Skeletal muscle tissue (tissue), 4 donors: Measurements from ENCODE around the gene NRG3. TPM values are rescaled to one million over a fixed set of nuclear protein-coding genes. Genes with fewer than 3 reads are reported as not detected.
"Not testable (repeated sequence)": the region's sequence is repeated elsewhere in the genome, so short reads cannot be mapped to it uniquely, and the experiment has no call there.

Experiments used
- H3K27ac ChIP-seq: one replicate; pipeline ENCODE4 v1.7.0; 2013; ENCODE audit warnings: mild to moderate bottlenecking, low read depth, low read length, inconsistent platforms
- H3K27me3 ChIP-seq, 3 donors: one replicate each; pipeline ENCODE4 v1.7.0; 2013; ENCODE audit warnings: low read length in 3 of 3; ENCODE audit not compliant: control insufficient read depth in 3 of 3, insufficient read depth in 3 of 3
- H3K36me3 ChIP-seq, 3 donors: one replicate each; pipeline ENCODE4 v1.7.0; 2013; ENCODE audit warnings: low read length in 3 of 3; ENCODE audit not compliant: control insufficient read depth in 3 of 3, insufficient read depth in 3 of 3
- H3K4me1 ChIP-seq, 3 donors: one replicate each; pipeline ENCODE4 v1.7.0; 2013; ENCODE audit warnings: low read length in 3 of 3, mild to moderate bottlenecking in 3 of 3; ENCODE audit not compliant: control insufficient read depth in 3 of 3, insufficient read depth in 3 of 3
- H3K4me3 ChIP-seq, 3 donors: one replicate each; pipeline ENCODE4 v1.7.0; 2013; ENCODE audit warnings: low read length in 3 of 3
- H3K9ac ChIP-seq, 3 donors: one replicate each; pipeline ENCODE4 v1.7.0; 2013; ENCODE audit warnings: low read length in 3 of 3, mild to moderate bottlenecking in 3 of 3, moderate library complexity in 2 of 3, low read depth in 1 of 3
- H3K9me3 ChIP-seq, 3 donors: one replicate each; pipeline ENCODE4 v1.7.0; 2013; ENCODE audit warnings: low read length in 3 of 3; ENCODE audit not compliant: control insufficient read depth in 3 of 3
- total RNA-seq: library from RNA; depleted of rRNA; stranded (reverse); fragments of >200 nt; gene quantifications from one replicate; pipeline ENCODE4 v1.2.3, GENCODE V29; 2014
- donor health status: Osteomylitis.

Gene NRG3
- total RNA-seq, 1 donor from 2014 or later: not detected

DNA sequence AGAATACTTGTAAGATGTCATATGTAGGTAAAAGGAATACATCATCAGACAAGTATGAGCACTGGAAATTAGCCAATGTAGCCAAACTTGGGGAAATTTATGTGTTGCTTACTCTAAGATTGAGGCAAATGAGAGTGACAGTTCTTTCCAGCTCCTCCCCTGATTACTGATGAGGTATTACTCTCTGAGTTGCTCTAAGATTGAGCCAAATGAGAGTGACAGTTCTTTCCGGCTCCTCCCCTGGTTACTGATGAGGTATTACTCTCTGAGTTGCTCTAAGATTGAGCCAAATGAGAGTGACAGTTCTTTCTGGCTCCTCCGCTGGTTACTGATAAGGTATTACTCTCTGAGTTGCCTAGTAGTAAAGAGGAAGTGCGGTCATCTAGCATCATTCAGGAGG is 435.8 kb downstream of the NRG3 start:
- H3K9ac ChIP-seq: no peak overlapping the region
- no peak overlapping the region for H3K27ac ChIP-seq
- no peaks in the 10 kb centered on the region for H3K36me3 ChIP-seq
- no peaks in the 10 kb centered on the region for H3K27me3 ChIP-seq
- H3K4me3 ChIP-seq: no peak overlapping the region
- H3K4me1 ChIP-seq: no peaks in the 10 kb centered on the region
- no peaks in the 10 kb centered on the region for H3K9me3 ChIP-seq

DNA sequence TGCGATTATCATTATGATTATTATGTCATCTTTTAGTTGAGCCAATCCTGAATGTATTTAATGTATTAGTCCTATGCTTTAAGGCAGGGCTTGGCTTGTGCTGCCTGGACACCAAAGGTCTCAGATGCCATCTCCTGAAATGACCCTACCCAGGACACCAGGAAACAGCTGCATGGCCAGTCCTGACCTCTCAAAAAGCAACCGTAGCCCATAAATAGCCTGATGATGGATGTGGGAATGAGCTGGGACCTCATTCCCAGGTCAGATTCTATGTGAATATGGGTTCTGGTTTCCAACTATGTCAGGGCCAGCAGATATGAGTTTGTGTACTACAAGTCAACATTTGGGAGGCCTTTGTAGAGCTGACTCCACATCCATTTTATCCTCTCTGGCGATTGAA is 438.4 kb downstream of the NRG3 start:
- H3K27ac ChIP-seq: no peak overlapping the region
- no peaks in the 10 kb centered on the region for H3K9me3 ChIP-seq
- H3K27me3 ChIP-seq: no peaks in the 10 kb centered on the region
- H3K36me3 ChIP-seq: no peaks in the 10 kb centered on the region
- H3K9ac ChIP-seq: no peak overlapping the region
- no peak overlapping the region for H3K4me3 ChIP-seq
- H3K4me1 ChIP-seq: no peaks in the 10 kb centered on the region

DNA sequence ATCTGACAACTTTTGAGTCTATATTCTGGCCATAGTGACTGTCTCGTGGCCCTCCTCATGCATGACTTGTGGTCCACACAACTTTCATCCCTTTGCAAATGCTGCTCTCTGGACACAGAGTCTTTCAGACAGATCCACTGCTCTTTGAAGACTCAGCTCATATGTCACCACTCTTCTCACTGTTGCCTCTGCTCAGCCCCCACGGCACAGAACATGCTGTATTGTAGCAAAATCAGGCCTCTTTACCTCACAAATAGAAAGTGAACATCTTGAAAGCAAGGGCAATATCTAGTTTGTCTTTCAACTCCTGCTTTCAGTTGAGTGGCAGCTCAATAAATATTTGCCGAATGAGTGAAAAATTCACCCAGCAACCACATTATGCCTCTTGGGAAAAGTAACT is 443.5 kb downstream of the NRG3 start:
- Histone ChIP-seq H3K27ac (no peak overlapping the region), H3K4me3 (no peak overlapping the region), H3K27me3 (no peaks in the 10 kb centered on the region), H3K36me3 (no peaks in the 10 kb centered on the region), H3K9ac (no peak overlapping the region), H3K4me1 (peaks cover 0 to 6% (median 0%) of the 10 kb centered on the region in 3 donors), H3K9me3 (no peaks in the 10 kb centered on the region)

DNA sequence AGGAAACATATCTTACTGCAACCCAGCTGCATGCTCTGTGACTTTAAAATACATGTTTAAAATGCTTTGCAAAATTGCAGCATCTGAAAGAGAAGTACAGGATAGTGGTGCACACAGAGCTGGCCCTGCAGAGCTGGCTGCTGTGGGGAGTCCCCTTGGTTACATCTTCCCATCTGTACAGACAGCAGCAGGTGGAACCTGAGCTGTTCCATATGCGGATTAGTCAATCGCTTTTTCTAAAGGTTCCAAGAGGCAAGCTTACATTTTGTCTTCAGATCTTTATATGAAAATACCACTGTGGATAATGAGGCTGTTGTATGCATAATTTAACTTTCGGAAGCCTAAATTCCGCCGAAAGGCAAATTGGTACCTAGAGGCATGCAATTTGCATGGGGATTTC is 444.1 kb downstream of the NRG3 start:
- no peak overlapping the region for H3K4me3 ChIP-seq
- peaks cover 0 to 6% (median 0%) of the 10 kb centered on the region in 3 donors for H3K4me1 ChIP-seq
- H3K9me3 ChIP-seq: no peaks in the 10 kb centered on the region
- no peaks in the 10 kb centered on the region for H3K27me3 ChIP-seq
- H3K36me3 ChIP-seq: no peaks in the 10 kb centered on the region
- H3K9ac ChIP-seq: no peak overlapping the region
- H3K27ac ChIP-seq: no peak overlapping the region

DNA sequence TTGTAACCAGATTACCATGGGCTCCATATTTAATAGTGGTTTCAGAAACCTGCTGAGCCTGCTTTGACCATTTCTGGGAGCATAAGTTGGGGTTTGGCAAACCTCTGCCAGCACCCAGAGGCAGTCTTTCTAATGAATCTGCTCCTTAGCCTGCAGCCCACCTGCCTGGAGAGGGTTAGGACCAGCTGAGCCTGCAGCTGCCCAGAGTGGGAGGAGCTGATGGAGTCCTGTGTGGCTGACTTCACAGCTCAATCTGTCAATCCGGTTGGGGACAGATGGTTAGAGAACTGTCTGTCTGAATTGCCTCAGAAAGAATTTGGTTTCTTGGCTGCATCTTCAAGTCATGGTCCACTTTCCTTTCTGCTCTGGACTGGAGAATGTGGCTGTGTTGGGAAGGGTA is 444.6 kb downstream of the NRG3 start:
- no peak overlapping the region for H3K4me3 ChIP-seq
- H3K36me3 ChIP-seq: no peaks in the 10 kb centered on the region
- H3K27me3 ChIP-seq: no peaks in the 10 kb centered on the region
- H3K9me3 ChIP-seq: no peaks in the 10 kb centered on the region
- no peak overlapping the region for H3K9ac ChIP-seq
- peaks cover 0 to 6% (median 0%) of the 10 kb centered on the region in 3 donors for H3K4me1 ChIP-seq
- no peak overlapping the region for H3K27ac ChIP-seq

DNA sequence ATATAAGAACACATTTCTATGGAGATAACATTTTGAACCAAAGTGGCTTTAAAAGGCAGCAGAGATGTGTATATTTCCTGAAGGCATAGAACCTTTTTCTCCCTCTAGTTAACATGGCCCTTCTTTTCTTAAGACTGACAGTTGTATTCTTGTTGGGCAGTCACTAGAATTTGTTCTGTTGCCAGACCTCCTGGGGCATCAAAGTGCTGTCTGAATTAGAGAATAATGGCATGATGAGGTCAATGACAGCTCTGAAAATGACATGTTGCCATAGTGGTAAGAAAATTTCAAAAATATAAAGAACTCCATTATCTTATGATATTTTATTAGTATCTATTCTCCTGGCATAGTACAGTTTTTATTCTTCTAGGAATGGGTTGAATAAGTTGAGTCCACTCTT is 446.7 kb downstream of the NRG3 start:
- Histone ChIP-seq H3K27ac (no peak overlapping the region), H3K27me3 (no peaks in the 10 kb centered on the region), H3K4me1 (peaks cover 0 to 6% (median 0%) of the 10 kb centered on the region in 3 donors), H3K9ac (no peak overlapping the region), H3K4me3 (no peak overlapping the region), H3K36me3 (no peaks in the 10 kb centered on the region), H3K9me3 (no peaks in the 10 kb centered on the region)

DNA sequence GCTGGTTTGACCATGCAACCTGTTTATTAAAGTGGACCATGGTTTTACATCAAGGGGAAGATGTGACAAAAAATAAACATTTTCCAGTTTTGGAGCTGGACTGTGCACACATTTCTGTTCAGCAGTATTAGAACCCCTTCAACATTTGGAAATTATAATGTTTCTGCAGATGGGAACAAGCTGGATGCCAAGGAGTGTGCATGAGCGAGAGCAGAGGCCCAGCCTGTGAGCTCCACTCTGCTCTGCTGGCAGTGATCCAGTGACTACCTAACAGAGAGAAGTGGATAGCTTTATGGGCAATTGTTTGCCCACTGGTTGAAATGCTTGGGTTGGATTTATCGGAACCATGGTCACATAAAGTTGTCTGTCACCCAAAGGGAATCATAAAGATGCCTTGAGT is 456.7 kb downstream of the NRG3 start:
- Histone ChIP-seq H3K36me3 (no peaks in the 10 kb centered on the region), H3K4me3 (no peak overlapping the region), H3K4me1 (no peaks in the 10 kb centered on the region), H3K9ac (no peak overlapping the region), H3K9me3 (no peaks in the 10 kb centered on the region), H3K27ac (no peak overlapping the region), H3K27me3 (no peaks in the 10 kb centered on the region)

DNA sequence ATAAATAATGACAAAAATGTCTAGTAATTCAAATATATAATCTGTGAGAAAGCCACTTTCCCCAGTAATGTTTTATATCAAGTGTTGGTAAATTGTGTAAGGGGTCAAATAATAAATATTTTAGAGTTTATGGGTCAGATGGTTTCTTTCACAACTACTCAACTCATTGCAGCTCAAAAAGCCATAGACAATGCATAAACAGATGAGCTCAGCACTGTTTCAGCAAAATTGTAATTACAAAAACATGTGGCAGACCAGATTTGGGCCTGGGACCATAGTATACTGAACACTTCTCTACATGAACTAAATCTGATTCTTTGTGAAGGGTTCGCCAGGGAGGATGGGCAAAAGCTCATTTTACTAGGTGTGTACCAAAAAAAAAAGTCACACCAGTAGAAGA is 460.8 kb downstream of the NRG3 start:
- Histone ChIP-seq H3K9ac (no peak overlapping the region), H3K4me1 (no peaks in the 10 kb centered on the region), H3K4me3 (no peak overlapping the region), H3K36me3 (no peaks in the 10 kb centered on the region), H3K27ac (no peak overlapping the region), H3K9me3 (no peaks in the 10 kb centered on the region), H3K27me3 (no peaks in the 10 kb centered on the region)

DNA sequence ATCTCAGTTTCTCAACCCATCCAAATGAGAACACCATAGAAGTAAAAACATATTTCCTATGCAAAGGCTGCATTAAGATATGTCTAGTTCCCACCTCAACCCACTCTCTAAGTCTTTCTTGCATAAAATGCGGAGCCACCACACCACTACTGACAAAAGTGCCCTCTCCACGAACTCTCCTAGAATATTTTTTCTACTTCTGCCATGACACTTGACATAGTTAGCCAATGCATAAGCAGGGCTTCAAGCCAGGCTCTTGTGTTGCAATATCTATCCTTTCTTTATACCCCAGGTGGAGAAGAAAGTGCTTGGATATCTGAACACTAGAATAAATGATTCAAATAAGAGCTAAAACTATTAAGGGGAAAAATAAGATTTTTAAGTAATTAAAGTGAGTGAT is 465.2 kb downstream of the NRG3 start:
- Histone ChIP-seq H3K27me3 (no peaks in the 10 kb centered on the region), H3K27ac (no peak overlapping the region), H3K4me1 (no peaks in the 10 kb centered on the region), H3K9me3 (no peaks in the 10 kb centered on the region), H3K9ac (no peak overlapping the region), H3K36me3 (no peaks in the 10 kb centered on the region), H3K4me3 (no peak overlapping the region)

DNA sequence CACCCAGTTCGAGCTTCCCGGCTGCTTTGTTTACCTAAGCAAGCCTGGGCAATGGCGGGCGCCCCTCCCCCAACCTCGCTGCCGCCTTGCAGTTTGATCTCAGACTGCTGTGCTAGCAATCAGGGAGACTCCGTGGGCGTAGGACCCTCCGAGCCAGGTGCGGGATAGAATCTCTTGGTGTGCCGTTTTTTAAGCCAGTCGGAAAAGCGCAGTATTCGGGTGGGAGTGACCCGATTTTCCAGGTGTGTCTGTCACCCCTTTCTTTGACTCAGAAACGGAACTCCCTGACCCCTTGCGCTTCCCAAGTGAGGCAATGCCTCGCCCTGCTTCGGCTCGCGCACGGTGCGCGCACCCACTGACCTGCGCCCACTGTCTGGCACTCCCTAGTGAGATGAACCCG is 474.6 kb downstream of the NRG3 start:
- not testable (repeated sequence) for H3K27me3 ChIP-seq, H3K4me3 ChIP-seq, H3K9ac ChIP-seq, H3K36me3 ChIP-seq, H3K4me1 ChIP-seq, H3K9me3 ChIP-seq, H3K27ac ChIP-seq

DNA sequence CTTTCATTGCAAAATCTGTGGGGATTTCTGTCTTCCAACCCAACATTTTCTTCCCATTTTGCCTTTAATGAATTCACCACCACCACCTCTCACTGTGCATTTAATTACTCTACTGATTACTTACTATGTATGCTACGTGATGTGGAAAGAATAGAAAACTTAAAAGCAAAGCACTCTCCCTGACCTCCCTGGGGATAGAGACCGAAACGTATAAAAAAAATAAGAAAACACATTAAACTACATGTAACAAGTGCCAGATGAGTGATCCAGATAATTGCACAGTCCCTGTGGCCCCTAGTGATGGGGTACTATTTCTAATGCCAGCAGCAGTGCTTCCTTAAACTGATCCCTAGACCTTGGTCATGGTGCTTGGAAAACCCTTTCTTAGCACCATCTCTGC is 478.4 kb downstream of the NRG3 start:
- Histone ChIP-seq H3K9ac (no peak overlapping the region), H3K4me3 (no peak overlapping the region), H3K9me3 (no peaks in the 10 kb centered on the region), H3K27me3 (no peaks in the 10 kb centered on the region), H3K27ac (no peak overlapping the region), H3K4me1 (no peaks in the 10 kb centered on the region), H3K36me3 (no peaks in the 10 kb centered on the region)
